ENCODE results near the gene C1orf35. TPM values are rescaled to one million over a fixed set of nuclear protein-coding genes. Genes with fewer than 3 reads are reported as not detected.

The C1orf35 gene
- total and polyA plus RNA-seq, 7 donors: 3.6 to 8.2 (median 5.7) TPM

DNA sequence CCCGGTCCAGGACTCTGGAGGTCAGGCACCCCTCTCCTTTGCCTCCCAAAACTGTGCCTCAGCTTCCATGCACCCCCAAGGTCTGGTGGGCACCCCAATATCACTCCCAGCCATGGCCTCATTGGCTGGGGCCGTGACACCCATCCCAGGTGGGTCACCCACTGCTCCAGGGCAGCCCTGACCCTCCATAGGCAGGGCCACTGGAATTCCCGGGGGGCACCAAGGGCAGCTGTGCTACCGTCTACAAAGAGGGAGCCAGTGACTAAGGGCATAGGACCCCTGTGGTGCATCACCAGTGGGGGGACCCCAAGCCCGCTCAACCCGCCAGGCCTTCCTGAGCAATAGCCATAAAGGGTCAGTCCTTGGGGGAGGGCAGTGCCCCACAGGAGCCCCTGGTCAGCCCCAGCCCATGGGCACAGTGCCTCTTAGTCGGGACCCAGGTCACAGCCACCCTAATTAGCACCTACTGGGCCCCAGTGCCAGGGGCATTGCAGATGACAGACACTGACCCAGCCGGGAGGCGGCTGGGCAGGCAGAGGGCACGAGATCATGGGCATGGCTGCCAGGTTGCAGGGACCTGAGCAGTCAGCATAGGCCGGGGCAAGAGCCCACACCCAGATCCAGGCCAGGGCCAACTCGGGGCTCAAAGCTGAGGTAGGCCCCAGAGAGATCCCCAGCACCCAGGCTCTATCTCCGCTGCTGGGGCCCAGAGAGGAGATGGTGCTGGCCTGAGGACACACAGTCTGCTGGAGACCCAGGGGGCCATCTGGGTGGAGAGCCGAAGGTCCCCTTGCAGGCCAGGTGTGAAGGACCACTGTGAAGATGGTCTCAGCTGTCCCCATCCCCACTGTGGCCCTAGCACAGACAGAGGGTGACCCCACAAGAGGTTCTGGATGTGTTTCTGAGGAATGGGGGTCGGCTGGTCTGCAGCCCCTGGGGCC is 39.6 kb downstream of the C1orf35 start:
- 78 to 87% (median 81%) methylated on average over 15 of the region's 15 CpGs for WGBS, 3 donors
- H3K4me1 ChIP-seq: peaks cover 6% of the 10 kb centered on the region
- no peak overlapping the region for H3K27ac ChIP-seq
- H3K4me3 ChIP-seq: no peak overlapping the region
- intact Hi-C loops (cut with DNase I): no loop called here
- ATAC-seq (no peak), DNase-seq (peak in 1 of 2 donors; percentile 30)
- H3K9me3 ChIP-seq: no peaks in the 10 kb centered on the region
- peaks cover 0 to 88% (median 39%) of the 10 kb centered on the region in 3 donors for H3K27me3 ChIP-seq (ENCODE audit: insufficient read depth in 3 of 3, low read length in 2 of 3)
- TF ChIP-seq, protein P1, sequence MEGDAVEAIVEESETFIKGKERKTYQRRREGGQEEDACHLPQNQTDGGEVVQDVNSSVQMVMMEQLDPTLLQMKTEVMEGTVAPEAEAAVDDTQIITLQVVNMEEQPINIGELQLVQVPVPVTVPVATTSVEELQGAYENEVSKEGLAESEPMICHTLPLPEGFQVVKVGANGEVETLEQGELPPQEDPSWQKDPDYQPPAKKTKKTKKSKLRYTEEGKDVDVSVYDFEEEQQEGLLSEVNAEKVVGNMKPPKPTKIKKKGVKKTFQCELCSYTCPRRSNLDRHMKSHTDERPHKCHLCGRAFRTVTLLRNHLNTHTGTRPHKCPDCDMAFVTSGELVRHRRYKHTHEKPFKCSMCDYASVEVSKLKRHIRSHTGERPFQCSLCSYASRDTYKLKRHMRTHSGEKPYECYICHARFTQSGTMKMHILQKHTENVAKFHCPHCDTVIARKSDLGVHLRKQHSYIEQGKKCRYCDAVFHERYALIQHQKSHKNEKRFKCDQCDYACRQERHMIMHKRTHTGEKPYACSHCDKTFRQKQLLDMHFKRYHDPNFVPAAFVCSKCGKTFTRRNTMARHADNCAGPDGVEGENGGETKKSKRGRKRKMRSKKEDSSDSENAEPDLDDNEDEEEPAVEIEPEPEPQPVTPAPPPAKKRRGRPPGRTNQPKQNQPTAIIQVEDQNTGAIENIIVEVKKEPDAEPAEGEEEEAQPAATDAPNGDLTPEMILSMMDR (IDR thresholded peaks at IDR 0.05): no peak
- no peaks in the 10 kb centered on the region for H3K36me3 ChIP-seq (ENCODE audit: insufficient read depth in 1 of 2, low read depth in 1 of 2)

DNA sequence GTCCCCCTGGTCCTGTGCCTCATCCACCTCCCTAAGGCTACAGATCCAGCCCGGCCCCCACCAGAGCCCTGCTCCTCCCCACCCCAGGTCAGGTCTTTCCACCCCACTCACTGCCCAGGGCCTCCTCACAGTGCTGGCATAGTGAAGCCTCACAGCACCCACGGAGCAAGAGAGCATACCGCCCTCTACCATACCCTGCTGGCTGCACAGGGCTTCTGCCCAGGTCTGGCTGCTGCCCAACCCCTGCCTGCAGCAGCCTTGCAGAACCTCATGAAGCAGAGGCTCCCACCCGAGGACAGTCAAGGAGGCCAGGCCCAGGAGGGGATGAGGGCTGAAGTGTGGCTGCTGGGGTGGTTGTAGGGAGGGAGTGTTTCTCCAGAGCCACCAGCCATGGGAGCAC is 40.3 kb downstream of the C1orf35 start:
- 57 to 70% (median 63%) methylated on average over 4 of the region's 4 CpGs for WGBS, 3 donors
- Histone ChIP-seq H3K27ac (no peak overlapping the region), H3K9me3 (no peaks in the 10 kb centered on the region), H3K27me3 (ENCODE audit: insufficient read depth in 3 of 3, low read length in 2 of 3) (peaks cover 0 to 95% (median 43%) of the 10 kb centered on the region in 3 donors), H3K4me3 (no peak overlapping the region), H3K36me3 (ENCODE audit: insufficient read depth in 1 of 2, low read depth in 1 of 2) (no peaks in the 10 kb centered on the region), H3K4me1 (peaks cover 6% of the 10 kb centered on the region)
- peak in 1 of 2 donors; percentile 29 for DNase-seq
- no peak for ATAC-seq
- intact Hi-C loops (cut with DNase I): no loop called here
- TF ChIP-seq, protein P1 (IDR thresholded peaks at IDR 0.05): no peak

DNA sequence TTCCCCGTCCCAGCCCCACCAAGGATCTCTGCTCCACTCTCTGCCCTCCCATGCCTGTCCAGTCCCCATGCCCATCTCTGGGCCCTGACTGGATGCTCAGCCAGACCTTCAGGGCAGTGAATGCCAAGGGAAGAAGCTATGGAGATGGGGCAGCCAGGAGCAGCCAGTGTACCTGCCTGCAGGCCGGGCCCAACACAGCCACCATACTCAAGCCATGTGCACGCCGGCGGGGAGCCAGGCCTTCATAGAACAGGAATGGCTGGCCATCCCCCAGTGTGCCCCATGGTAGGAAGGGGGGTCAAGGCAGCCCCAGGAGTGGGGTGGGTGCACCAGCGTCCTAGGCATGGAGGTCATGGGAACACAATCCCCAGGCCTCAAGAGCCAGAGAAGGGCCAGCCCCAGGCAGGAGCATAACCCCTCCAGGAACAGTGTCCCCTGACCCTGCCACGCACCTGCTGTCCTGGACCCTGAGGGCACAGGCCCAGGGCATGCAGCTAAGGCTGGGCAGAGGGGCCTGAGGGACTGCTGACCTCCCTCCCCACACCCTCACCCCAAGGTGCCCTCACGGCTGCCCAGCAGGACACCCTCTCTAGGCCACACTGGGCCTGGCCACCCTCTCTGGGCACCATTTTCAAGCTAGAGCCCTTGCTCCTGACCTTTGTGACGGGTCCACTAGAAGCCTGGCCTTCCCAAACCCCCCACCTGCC is 40.9 kb downstream of the C1orf35 start:
- Histone ChIP-seq H3K9me3 (no peaks in the 10 kb centered on the region), H3K27me3 (ENCODE audit: insufficient read depth in 3 of 3, low read length in 2 of 3) (peaks cover 0 to 94% (median 43%) of the 10 kb centered on the region in 3 donors), H3K36me3 (ENCODE audit: insufficient read depth in 1 of 2, low read depth in 1 of 2) (no peaks in the 10 kb centered on the region), H3K4me1 (peaks cover 6% of the 10 kb centered on the region), H3K4me3 (no peak overlapping the region), H3K27ac (no peak overlapping the region)
- intact Hi-C loops (cut with DNase I): no loop called here
- ATAC-seq: no peak
- peak in 1 of 2 donors; percentile 39 for DNase-seq
- TF ChIP-seq, protein P1 (IDR thresholded peaks at IDR 0.05): no peak
- 94 to 97% (median 94%) methylated on average over 9 of the region's 9 CpGs for WGBS, 3 donors

DNA sequence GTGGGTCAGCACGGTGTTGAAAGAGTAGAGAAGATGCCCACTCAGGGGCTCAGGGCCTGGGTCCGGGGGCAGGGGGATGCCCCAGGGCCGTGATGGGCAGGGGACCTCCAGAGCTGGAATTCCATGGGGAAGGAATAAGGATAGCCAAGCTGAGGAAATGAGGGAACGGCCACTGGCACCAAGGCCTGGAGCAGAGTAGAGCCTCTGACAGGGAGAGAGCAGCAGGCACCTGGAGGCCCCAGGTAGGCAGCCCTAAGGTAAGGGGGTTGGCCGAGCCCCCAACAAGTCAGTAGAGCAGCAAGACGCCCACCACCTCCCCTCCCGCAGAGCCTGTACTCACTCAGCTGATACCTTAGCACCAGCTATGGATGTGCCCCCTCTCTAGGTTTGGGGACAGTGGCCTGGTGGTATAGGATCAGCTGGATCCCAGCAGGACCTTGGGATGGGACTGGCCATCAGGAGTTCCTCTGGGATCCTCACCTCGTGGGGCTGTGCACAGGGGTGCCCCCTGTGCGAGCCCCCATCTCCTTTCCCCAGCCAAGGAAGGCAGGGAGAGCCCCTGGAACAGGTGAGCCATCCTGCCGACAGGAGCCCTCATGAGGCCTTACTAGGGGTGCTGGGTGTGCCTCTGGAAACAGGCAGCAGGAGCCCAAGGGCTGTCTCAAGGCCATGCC is 41.6 kb downstream of the C1orf35 start:
- no peak overlapping the region for H3K27ac ChIP-seq
- peaks cover 0 to 89% (median 43%) of the 10 kb centered on the region in 3 donors for H3K27me3 ChIP-seq (ENCODE audit: insufficient read depth in 3 of 3, low read length in 2 of 3)
- DNase-seq (peak in 1 of 2 donors; percentile 37), ATAC-seq (no peak)
- whole genome bisulfite sequencing, 3 donors: 76 to 82% (median 79%) methylated on average over 10 of the region's 10 CpGs
- no peak overlapping the region for H3K4me3 ChIP-seq
- no peaks in the 10 kb centered on the region for H3K36me3 ChIP-seq (ENCODE audit: insufficient read depth in 1 of 2, low read depth in 1 of 2)
- TF ChIP-seq, protein P1 (IDR thresholded peaks at IDR 0.05): no peak
- intact Hi-C loops (cut with DNase I): no loop called here
- H3K9me3 ChIP-seq: no peaks in the 10 kb centered on the region
- peaks cover 6% of the 10 kb centered on the region for H3K4me1 ChIP-seq

All from psoas muscle (tissue), 8 donors.